K562 (cell line): ENCODE results near the gene NUTF2. TPM values are rescaled to one million over a fixed set of nuclear protein-coding genes. Genes with fewer than 3 reads are reported as not detected.

Source experiments
- ASH1L ChIP-seq: fragments of 450-650 bp; IDR thresholded peaks from 2 replicates; pipeline ENCODE4 v1.6.1; 2018; ENCODE audit warnings: borderline replicate concordance, mild to moderate bottlenecking, low read depth; ENCODE audit not compliant: partially characterized antibody
- ATF1 ChIP-seq, 2 experiments: fragments of 450-650 bp in 1 of 2; IDR thresholded peaks; 2 replicates each; pipeline ENCODE4 v1.6.1; 2016; ENCODE audit warnings: missing compliant biosample characterization in 1 of 2, missing genetic modification characterization in 1 of 2
- CBX3 ChIP-seq, 2 experiments: IDR thresholded peaks; 1 replicate in 1 of 2; 2 replicates in 1 of 2; pipeline ENCODE4 v1.6.1; 2012; ENCODE audit warnings: inconsistent platforms in 2 of 2, low read length in 2 of 2, borderline replicate concordance in 1 of 2, control low read depth in 1 of 2
- CCNT2 ChIP-seq: IDR thresholded peaks from 2 replicates; pipeline ENCODE4 v1.6.1; 2011; ENCODE audit warnings: borderline replicate concordance, low read depth, mild to moderate bottlenecking, moderate library complexity, mixed read lengths, low read length; ENCODE audit not compliant: insufficient read length; ENCODE audit errors: extremely low read depth
- DEAF1 ChIP-seq: fragments of 450-650 bp; formaldehyde crosslinking; IDR thresholded peaks from 2 replicates; pipeline ENCODE4 v1.4.0; 2020; ENCODE audit warnings: mild to moderate bottlenecking, moderate library complexity
- FOXP1 ChIP-seq: sonication (generic); formaldehyde crosslinking; IDR thresholded peaks from 2 replicates; pipeline ENCODE4 v1.8.0; 2022; ENCODE audit warnings: mild to moderate bottlenecking, missing genetic modification reagents
- KDM2B ChIP-seq: fragments of 250-450 bp; sonication (Bioruptor Pico); IDR thresholded peaks from 2 replicates; pipeline ENCODE4 v1.8.0; 2021; ENCODE audit warnings: mild to moderate bottlenecking, moderate library complexity
- KDM4B ChIP-seq, 2 experiments: fragments of 450-650 bp in 1 of 2; sonication (generic) in 1 of 2; IDR thresholded peaks; 2 replicates each; pipeline ENCODE4 v1.6.1; 2016 to 2017; ENCODE audit warnings: borderline replicate concordance in 2 of 2, antibody characterized with exemption in 1 of 2, low read depth in 1 of 2, mild to moderate bottlenecking in 1 of 2
- MEF2A ChIP-seq: IDR thresholded peaks from 2 replicates; pipeline ENCODE4 v1.6.1; 2011; ENCODE audit warnings: low read depth, mild to moderate bottlenecking, low read length, moderate library complexity; ENCODE audit not compliant: control insufficient read depth
- MEF2D ChIP-seq: conservative IDR thresholded peaks from 2 replicates; pipeline ENCODE4 v1.6.1; 2016; ENCODE audit warnings: low read depth, missing genetic modification characterization, missing compliant biosample characterization
- PHTF2 ChIP-seq: fragments of 250-450 bp; sonication (Bioruptor Pico); IDR thresholded peaks from 2 replicates; pipeline ENCODE4 v1.5.0; 2021; ENCODE audit warnings: mild to moderate bottlenecking
- RBM14 ChIP-seq: fragments of 200-400 bp; formaldehyde crosslinking; IDR thresholded peaks from 2 replicates; pipeline ENCODE4 v1.6.1; 2018; ENCODE audit warnings: low read depth, mild to moderate bottlenecking, low read length, moderate library complexity, borderline replicate concordance; ENCODE audit not compliant: insufficient read depth
- SRF ChIP-seq, 2 experiments: fragments of 250-450, 450-650 bp in 1 of 2; sonication (Bioruptor Pico) in 1 of 2; sonication (generic) in 1 of 2; formaldehyde crosslinking; IDR thresholded peaks; 2 replicates each; pipeline versions ENCODE4 v1.5.0 to v1.5.1; 2020 to 2022; ENCODE audit warnings: mild to moderate bottlenecking in 1 of 2, missing genetic modification reagents in 1 of 2
- SUPT5H ChIP-seq: fragments of 450-650 bp; IDR thresholded peaks from 2 replicates; pipeline ENCODE4 v1.6.1; 2016
- TAF7 ChIP-seq: fragments of 450-650 bp; IDR thresholded peaks from 2 replicates; pipeline ENCODE4 v1.6.1; 2016; ENCODE audit warnings: missing genetic modification characterization, missing compliant biosample characterization
- ZNF174 ChIP-seq: fragments of 250-450 bp; sonication (Bioruptor Pico); IDR thresholded peaks from 2 replicates; pipeline ENCODE4 v1.4.0; 2020; ENCODE audit warnings: mild to moderate bottlenecking
- ZNF3 ChIP-seq: fragments of 250-450 bp; sonication (Bioruptor Pico); IDR thresholded peaks from 2 replicates; pipeline ENCODE4 v1.5.0; 2021; ENCODE audit warnings: mild to moderate bottlenecking, moderate library complexity
- ZNF586 ChIP-seq: fragments of 450-650 bp; formaldehyde crosslinking; conservative IDR thresholded peaks from 2 replicates; pipeline ENCODE4 v1.4.0; 2020; ENCODE audit warnings: mild to moderate bottlenecking, moderate library complexity
- ZNF699 ChIP-seq: fragments of 250-450 bp; sonication (Bioruptor Pico); IDR thresholded peaks from 2 replicates; pipeline ENCODE4 v1.8.0; 2021; ENCODE audit warnings: mild to moderate bottlenecking, moderate library complexity; ENCODE audit not compliant: insufficient replicate concordance
- ZNF766 ChIP-seq: fragments of 200-800 bp; sonication (Bioruptor generic); conservative IDR thresholded peaks from 2 replicates; pipeline ENCODE4 v1.6.1; 2016; ENCODE audit warnings: missing genetic modification characterization, missing compliant biosample characterization
- polyA plus RNA-seq, 8 experiments: library from polyadenylated mRNA; depleted of rRNA in 4 of 8; stranded (reverse) in 5 of 8; unstranded in 3 of 8; fragments of >200 nt; fragmentation: Nextera tagmentation in 2 of 8; fragmentation: Illumina TruSeq in 1 of 8; extraction: Ambion mirVana in 2 of 8; extraction: Trizol in 1 of 8; gene quantifications; 2 replicates each; pipeline versions ENCODE4 v1.2.1 to v1.2.3, GENCODE V29; 2011 to 2014; ENCODE audit warnings: inconsistent platforms in 1 of 8, missing spikeins in 1 of 8
- total RNA-seq, 7 experiments: library from RNA; depleted of rRNA in 6 of 7; stranded (reverse); fragments of >200 nt in 6 of 7; fragmentation: Illumina TruSeq in 2 of 7; extraction: Trizol in 2 of 7; gene quantifications; 2 replicates each; pipeline versions ENCODE4 v1.2.1 to v1.2.3, GENCODE V29; 2011 to 2021; ENCODE audit warnings: low replicate concordance in 1 of 7
- TF ChIP-seq, protein P1 (sequence below): fragments of 200-800 bp; sonication (Bioruptor generic); IDR thresholded peaks from 2 replicates; pipeline ENCODE4 v1.6.1; 2017; ENCODE audit warnings: missing genetic modification characterization, missing compliant biosample characterization
- TF ChIP-seq, protein P2 (sequence below): fragments of 250-450 bp; sonication (Bioruptor Pico); IDR thresholded peaks from 2 replicates; pipeline ENCODE4 v1.8.0; 2021; ENCODE audit warnings: moderate library complexity, mild to moderate bottlenecking, inconsistent platforms
- TF ChIP-seq, protein P3 (sequence below): fragments of 250-450 bp; sonication (Bioruptor Pico); IDR thresholded peaks from 2 replicates; pipeline ENCODE4 v1.8.0; 2022; ENCODE audit warnings: moderate library complexity, mild to moderate bottlenecking, inconsistent platforms

Gene NUTF2
- total and polyA plus RNA-seq, 9 of the 15 experiments (the other 6 are each of a cell fraction or from before 2014, with no cell fraction given): 106 to 248 (median 147) TPM

GRCh38 chr16:67892899-67893742 lies 46.4 kb downstream of the NUTF2 start, which contains the start of gene PSKH1 (continued):
- TF ChIP-seq DEAF1 (CRISPR knock-in tag) (no peak), ZNF766 (CRISPR knock-in tag) (no peak), SUPT5H (peak; percentile 74), TAF7 (no peak), ATF1 (CRISPR knock-in tag; IDR thresholded peaks at IDR 0.05) (peak; percentile 90), ATF1 (tag; IDR thresholded peaks at IDR 0.05) (peak; percentile 97), CCNT2 (peak; percentile 50), MEF2D (tag) (no peak), CBX3 (IDR thresholded peaks at IDR 0.05; ENCODE audit: borderline replicate concordance in 1 of 2, low read length in 2 of 2) (no peak), RBM14 (no peak), KDM2B (CRISPR knock-in tag) (no peak), ZNF174 (CRISPR knock-in tag) (no peak), PHTF2 (no peak), FOXP1 (CRISPR knock-in tag) (peak; percentile 83), MEF2A (no peak), ASH1L (no peak), ZNF3 (CRISPR knock-in tag) (no peak), SRF (CRISPR knock-in tag; IDR thresholded peaks at IDR 0.05) (no peak), KDM4B (IDR thresholded peaks at IDR 0.05; ENCODE audit: borderline replicate concordance in 2 of 2, low read depth in 1 of 2) (no peak), ZNF586 (no peak), ZNF699 (CRISPR knock-in tag) (no peak)
- TF ChIP-seq, protein P1, sequence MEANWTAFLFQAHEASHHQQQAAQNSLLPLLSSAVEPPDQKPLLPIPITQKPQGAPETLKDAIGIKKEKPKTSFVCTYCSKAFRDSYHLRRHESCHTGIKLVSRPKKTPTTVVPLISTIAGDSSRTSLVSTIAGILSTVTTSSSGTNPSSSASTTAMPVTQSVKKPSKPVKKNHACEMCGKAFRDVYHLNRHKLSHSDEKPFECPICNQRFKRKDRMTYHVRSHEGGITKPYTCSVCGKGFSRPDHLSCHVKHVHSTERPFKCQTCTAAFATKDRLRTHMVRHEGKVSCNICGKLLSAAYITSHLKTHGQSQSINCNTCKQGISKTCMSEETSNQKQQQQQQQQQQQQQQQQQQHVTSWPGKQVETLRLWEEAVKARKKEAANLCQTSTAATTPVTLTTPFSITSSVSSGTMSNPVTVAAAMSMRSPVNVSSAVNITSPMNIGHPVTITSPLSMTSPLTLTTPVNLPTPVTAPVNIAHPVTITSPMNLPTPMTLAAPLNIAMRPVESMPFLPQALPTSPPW (CRISPR knock-in tag): no peak; the same call in 1 of the 2 replicates
- TF ChIP-seq, protein P2, sequence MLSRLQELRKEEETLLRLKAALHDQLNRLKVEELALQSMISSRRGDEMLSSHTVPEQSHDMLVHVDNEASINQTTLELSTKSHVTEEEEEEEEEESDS (CRISPR knock-in tag): no peak
- TF ChIP-seq, protein P3, sequence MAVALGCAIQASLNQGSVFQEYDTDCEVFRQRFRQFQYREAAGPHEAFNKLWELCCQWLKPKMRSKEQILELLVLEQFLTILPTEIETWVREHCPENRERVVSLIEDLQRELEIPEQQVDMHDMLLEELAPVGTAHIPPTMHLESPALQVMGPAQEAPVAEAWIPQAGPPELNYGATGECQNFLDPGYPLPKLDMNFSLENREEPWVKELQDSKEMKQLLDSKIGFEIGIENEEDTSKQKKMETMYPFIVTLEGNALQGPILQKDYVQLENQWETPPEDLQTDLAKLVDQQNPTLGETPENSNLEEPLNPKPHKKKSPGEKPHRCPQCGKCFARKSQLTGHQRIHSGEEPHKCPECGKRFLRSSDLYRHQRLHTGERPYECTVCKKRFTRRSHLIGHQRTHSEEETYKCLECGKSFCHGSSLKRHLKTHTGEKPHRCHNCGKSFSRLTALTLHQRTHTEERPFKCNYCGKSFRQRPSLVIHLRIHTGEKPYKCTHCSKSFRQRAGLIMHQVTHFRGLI: no peak
